Prostate gland (tissue), 2 donors: ENCODE measurements around the gene CARS1. TPM values are rescaled to one million over a fixed set of nuclear protein-coding genes. Genes with fewer than 3 reads are reported as not detected.

Experiments used
- DNase-seq: peaks from one replicate; pipeline ENCODE4 v3.0.0-alpha.2; 2019; ENCODE audit warnings: low spot score
- H3K27ac ChIP-seq, 2 donors: fragments of 200-600 bp; sonication (generic); 2 replicates each; pipeline ENCODE4 v1.5.1; 2017 to 2019
- H3K27me3 ChIP-seq: fragments of 200-600 bp; sonication (generic); replicated peaks from 2 replicates; pipeline ENCODE4 v1.5.1; 2019; ENCODE audit not compliant: insufficient read depth
- H3K36me3 ChIP-seq, 2 donors: fragments of 200-600 bp; sonication (generic); 1 replicate in 1 of 2; 2 replicates in 1 of 2; pipeline versions ENCODE4 v1.5.1 to v1.8.1; 2017 to 2019
- H3K4me1 ChIP-seq: fragments of 200-600 bp; sonication (generic); replicated peaks from 2 replicates; pipeline ENCODE4 v1.5.1; 2019
- H3K4me3 ChIP-seq, 2 donors: fragments of 200-600 bp; sonication (generic); 2 replicates each; pipeline ENCODE4 v1.5.1; 2017 to 2019
- H3K9me3 ChIP-seq: fragments of 200-600 bp; sonication (generic); 2 replicates; pipeline ENCODE4 v1.5.1; 2017
- CTCF ChIP-seq, 4 experiments: fragments of 200-600 bp in 2 of 4; fragments of 450-650 bp in 2 of 4; sonication (generic) in 2 of 4; IDR thresholded peaks; 1 replicate in 3 of 4; 2 replicates in 1 of 4; pipeline ENCODE4 v1.5.1; 2016 to 2019; ENCODE audit warnings: antibody characterized with exemption in 4 of 4, mild to moderate bottlenecking in 2 of 4, moderate library complexity in 2 of 4
- POLR2A ChIP-seq: fragments of 450-650 bp; IDR thresholded peaks from one replicate; pipeline ENCODE4 v1.6.1; 2016; ENCODE audit warnings: antibody characterized with exemption, mild to moderate bottlenecking
- POLR2AphosphoS5 ChIP-seq: sonication (generic); formaldehyde crosslinking; IDR thresholded peaks from one replicate; pipeline ENCODE4 v1.6.1; 2017; ENCODE audit warnings: antibody characterized with exemption
- whole genome bisulfite sequencing: methylation state at CpG from one replicate; pipeline ENCODE4 v1.1.5; 2018; 5-methylcytosine and 5-hydroxymethylcytosine counted together
- intact Hi-C: fragments of 100-400 bp; cut with DNase I; formaldehyde crosslinking; loops from one replicate; pipeline ENCODE4 v1.14.2; 2022
- total RNA-seq, 2 donors: library from RNA; depleted of rRNA; stranded (reverse); fragments of >200 nt; gene quantifications; one replicate each; pipeline ENCODE4 v1.1.0, GENCODE V29; 2016

CARS1 gene
- total RNA-seq, 2 donors from 2014 or later, result 25.6 to 28.9 TPM

DNA sequence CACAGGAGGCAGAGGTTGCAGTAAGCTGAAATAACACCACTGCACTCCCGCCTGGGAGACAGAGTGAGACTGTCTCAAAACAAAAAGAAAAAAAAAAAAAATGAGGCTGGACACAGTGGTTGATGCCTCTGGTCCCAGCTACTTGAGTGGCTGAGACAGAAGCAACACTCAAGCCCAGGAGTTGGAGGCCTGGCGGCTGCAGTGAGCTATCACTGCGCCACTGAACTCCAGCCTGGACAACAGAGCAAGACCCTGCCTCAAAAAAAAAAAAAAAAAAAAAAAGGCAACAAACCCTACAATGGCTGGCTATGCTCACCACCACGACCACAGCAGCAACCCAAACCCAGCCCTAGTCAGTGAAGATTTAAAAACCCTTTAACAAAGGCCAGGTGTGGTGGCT lies 73.3 kb downstream of the CARS1 start:
- Histone ChIP-seq H3K36me3 (no peaks in the 10 kb centered on the region), H3K4me3 (no peak overlapping the region), H3K27me3 (no peaks in the 10 kb centered on the region), H3K9me3 (no peaks in the 10 kb centered on the region), H3K27ac (no peak overlapping the region), H3K4me1 (peaks cover 4% of the 10 kb centered on the region)
- TF ChIP-seq CTCF (IDR thresholded peaks at IDR 0.05) (no peak), POLR2A (no peak), POLR2AphosphoS5 (no peak)
- intact Hi-C loops, result no loop called here
- 98% methylated on average over 4 of the region's 4 CpGs for WGBS
- no peak for DNase-seq

GRCh38 chr11:2982214-2982613 lies 75.0 kb downstream of the CARS1 start:
- DNase-seq, result no peak
- intact Hi-C loops, result no loop called here
- Histone ChIP-seq H3K4me1 (peaks cover 4% of the 10 kb centered on the region), H3K36me3 (no peaks in the 10 kb centered on the region), H3K4me3 (no peak overlapping the region), H3K27ac (no peak overlapping the region), H3K9me3 (no peaks in the 10 kb centered on the region), H3K27me3 (no peaks in the 10 kb centered on the region)
- TF ChIP-seq POLR2AphosphoS5, result no peak
- no peak for TF ChIP-seq POLR2A
- no peak for TF ChIP-seq CTCF (IDR thresholded peaks at IDR 0.05)
- 63% methylated on average over 2 of the region's 2 CpGs for WGBS

DNA sequence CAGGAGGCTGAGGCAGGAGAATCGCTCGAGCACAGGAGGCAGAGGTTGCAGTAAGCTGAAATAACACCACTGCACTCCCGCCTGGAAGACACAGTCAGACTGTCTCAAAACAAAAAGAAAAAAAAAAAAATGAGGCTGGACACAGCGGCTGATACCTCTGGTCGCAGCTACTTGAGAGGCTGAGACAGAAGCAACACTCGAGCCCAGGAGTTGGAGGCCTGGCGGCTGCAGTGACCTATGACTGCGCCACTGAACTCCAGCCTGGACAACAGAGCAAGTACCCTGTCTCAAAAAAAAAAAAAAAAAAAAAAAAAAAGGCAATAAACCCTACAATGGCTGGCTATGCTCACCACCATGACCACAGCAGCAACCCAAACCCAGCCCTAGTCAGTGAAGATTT lies 76.1 kb downstream of the CARS1 start:
- H3K27ac ChIP-seq, result no peak overlapping the region
- H3K36me3 ChIP-seq, result no peaks in the 10 kb centered on the region
- no peak for DNase-seq
- no peak for TF ChIP-seq POLR2AphosphoS5
- TF ChIP-seq CTCF (IDR thresholded peaks at IDR 0.05), result no peak
- TF ChIP-seq POLR2A, result no peak
- H3K4me3 ChIP-seq, result no peak overlapping the region
- 86% methylated on average over 8 of the region's 8 CpGs for WGBS
- H3K27me3 ChIP-seq, result no peaks in the 10 kb centered on the region
- peaks cover 4% of the 10 kb centered on the region for H3K4me1 ChIP-seq
- intact Hi-C loops, result no loop called here
- H3K9me3 ChIP-seq, result no peaks in the 10 kb centered on the region

DNA sequence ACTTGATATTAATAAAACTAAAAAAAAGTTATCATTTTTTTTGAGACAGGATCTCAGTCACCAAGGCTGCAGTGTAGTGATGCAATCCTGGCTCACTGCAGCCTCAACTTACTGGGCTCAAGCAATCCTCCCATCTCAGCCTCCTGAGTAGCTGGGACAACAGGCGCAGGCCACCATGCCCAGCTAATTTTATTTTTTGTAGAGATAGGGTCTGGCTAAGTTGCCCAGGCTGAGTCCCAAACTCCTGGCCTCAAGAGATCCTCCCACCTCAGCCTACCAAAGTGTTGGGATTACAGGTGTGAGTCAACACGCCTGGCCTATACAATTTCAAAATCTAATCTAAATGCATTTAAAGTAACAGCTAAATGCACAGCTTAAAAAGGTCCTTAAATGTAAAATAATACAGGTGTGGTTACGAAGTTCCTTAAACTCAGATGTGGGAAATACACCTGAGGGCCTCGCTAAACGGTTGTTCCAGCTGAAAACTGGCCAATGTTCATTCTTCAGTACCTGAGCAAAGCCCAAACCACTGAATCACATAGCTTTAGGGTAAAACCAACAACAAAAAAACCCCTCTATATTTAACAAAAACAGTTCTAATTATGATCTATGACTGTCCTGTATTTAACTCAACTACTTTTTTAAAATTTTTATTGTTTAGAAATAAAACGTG lies 76.9 kb downstream of the CARS1 start:
- H3K4me3 ChIP-seq, result no peak overlapping the region
- H3K9me3 ChIP-seq, result no peaks in the 10 kb centered on the region
- DNase-seq, result no peak
- WGBS, result 51% methylated on average over 6 of the region's 6 CpGs
- intact Hi-C loops, result no loop called here
- peaks cover 4% of the 10 kb centered on the region for H3K4me1 ChIP-seq
- no peak overlapping the region for H3K27ac ChIP-seq
- H3K36me3 ChIP-seq, result no peaks in the 10 kb centered on the region
- H3K27me3 ChIP-seq, result no peaks in the 10 kb centered on the region
- TF ChIP-seq CTCF (IDR thresholded peaks at IDR 0.05) (no peak), POLR2A (no peak), POLR2AphosphoS5 (no peak)

DNA sequence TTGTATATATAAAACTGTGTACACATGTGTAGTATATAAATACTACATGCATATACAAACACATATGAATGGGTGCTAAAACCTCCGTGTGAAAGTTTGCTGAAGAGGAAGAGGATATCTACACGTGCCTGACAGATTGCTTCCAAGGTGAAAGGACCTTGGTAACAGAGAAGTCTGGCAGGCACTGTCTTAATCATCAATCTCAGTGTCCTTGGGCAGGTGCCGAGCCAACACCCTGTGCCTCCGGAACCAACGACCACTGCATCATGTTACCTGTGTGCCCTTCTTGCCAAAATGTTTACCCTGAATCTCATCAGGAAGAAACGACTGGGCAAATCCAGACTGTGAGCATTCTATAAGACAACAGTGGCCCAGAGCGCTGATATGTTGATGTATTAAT lies 80.1 kb downstream of the CARS1 start:
- Histone ChIP-seq H3K27me3 (no peaks in the 10 kb centered on the region), H3K9me3 (no peaks in the 10 kb centered on the region), H3K27ac (no peak overlapping the region), H3K36me3 (no peaks in the 10 kb centered on the region), H3K4me3 (no peak overlapping the region), H3K4me1 (no peaks in the 10 kb centered on the region)
- DNase-seq, result no peak
- TF ChIP-seq POLR2AphosphoS5, result no peak
- no peak for TF ChIP-seq POLR2A
- no peak for TF ChIP-seq CTCF (IDR thresholded peaks at IDR 0.05)
- 62% methylated on average over 7 of the region's 7 CpGs for WGBS
- intact Hi-C loops, result no loop called here
